ENCODE measurements around the gene ACP3. TPM values are rescaled to one million over a fixed set of nuclear protein-coding genes. Genes with fewer than 3 reads are reported as not detected.

ACP3 gene
- total and polyA plus RNA-seq, 2 of the 4 experiments (the other 2 are of a cell fraction) = 0.36 to 0.54 TPM

DNA sequence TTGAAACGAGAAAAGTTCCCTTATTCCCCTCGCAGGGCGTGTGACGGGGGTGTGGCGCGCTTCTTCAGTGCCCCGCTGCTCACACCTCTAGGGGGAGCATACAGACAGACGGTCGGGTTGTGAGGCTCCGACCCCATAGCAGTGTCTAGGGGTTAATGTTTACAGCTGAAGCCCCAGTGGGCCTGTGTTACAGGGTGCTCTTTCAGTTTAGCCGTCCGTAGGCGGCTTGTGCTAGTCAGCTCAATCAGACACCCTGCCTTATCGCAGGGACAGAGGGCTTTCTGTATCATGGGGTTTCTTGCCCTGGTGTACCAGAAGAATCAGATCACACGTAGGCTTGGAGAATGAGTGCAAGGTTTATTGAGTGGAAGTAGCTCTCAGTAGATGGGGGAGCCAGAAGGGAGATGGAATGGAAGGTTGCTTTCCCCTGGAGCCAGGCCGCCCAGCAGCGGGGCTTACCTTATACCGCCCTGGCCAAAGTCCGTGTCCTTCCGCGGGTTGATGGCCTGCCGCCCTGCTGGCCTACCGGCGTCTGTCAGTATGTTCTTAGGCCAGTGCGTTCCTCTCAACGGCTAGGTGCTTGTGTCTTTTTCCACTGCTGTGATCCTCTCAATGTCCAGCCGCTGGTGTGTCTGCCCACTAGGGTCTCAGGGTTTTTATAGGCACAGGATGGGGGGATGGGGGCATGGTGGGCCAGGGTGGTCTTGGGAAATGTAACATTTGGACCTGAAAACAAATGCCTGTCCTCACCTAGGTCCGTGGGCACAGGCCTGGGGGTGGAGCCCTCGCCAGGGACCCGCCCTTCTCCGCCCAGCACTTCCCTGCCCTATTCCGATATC lies 32.2 kb upstream of the ACP3 start:
- TF ChIP-seq CEBPB (IDR thresholded peaks at IDR 0.05; ENCODE audit: low read depth, low read length) (no peak), CHD1 (IDR thresholded peaks at IDR 0.05; ENCODE audit: low read depth, low read length) (no peak), RAD21 (IDR thresholded peaks at IDR 0.05; ENCODE audit: low read length) (no peak)
- TF ChIP-seq, protein P1, sequence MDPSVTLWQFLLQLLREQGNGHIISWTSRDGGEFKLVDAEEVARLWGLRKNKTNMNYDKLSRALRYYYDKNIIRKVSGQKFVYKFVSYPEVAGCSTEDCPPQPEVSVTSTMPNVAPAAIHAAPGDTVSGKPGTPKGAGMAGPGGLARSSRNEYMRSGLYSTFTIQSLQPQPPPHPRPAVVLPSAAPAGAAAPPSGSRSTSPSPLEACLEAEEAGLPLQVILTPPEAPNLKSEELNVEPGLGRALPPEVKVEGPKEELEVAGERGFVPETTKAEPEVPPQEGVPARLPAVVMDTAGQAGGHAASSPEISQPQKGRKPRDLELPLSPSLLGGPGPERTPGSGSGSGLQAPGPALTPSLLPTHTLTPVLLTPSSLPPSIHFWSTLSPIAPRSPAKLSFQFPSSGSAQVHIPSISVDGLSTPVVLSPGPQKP (IDR thresholded peaks at IDR 0.05; ENCODE audit: borderline replicate concordance, low read depth, low read length) = no peak
- TF ChIP-seq, protein P2, sequence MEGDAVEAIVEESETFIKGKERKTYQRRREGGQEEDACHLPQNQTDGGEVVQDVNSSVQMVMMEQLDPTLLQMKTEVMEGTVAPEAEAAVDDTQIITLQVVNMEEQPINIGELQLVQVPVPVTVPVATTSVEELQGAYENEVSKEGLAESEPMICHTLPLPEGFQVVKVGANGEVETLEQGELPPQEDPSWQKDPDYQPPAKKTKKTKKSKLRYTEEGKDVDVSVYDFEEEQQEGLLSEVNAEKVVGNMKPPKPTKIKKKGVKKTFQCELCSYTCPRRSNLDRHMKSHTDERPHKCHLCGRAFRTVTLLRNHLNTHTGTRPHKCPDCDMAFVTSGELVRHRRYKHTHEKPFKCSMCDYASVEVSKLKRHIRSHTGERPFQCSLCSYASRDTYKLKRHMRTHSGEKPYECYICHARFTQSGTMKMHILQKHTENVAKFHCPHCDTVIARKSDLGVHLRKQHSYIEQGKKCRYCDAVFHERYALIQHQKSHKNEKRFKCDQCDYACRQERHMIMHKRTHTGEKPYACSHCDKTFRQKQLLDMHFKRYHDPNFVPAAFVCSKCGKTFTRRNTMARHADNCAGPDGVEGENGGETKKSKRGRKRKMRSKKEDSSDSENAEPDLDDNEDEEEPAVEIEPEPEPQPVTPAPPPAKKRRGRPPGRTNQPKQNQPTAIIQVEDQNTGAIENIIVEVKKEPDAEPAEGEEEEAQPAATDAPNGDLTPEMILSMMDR (conservative IDR thresholded peaks at IDR 0.05; ENCODE audit: low read depth, low read length) = no peak
- Histone ChIP-seq H4K91ac (ENCODE audit: insufficient read depth, low read depth, low read length) (no peak overlapping the region), H3K56ac (ENCODE audit: extremely low read depth, insufficient read depth, low read length) (no peak overlapping the region)

More for the DNA sequence above, 32.2 kb upstream of the ACP3 start:
- dilution Hi-C loops (cut with HindIII; ENCODE audit: low sequenced_read_pairs, unreplicated experiment) = no loop called here
- no peak overlapping the region for H3K4me3 ChIP-seq (ENCODE audit: insufficient read depth, low read depth, low read length)
- no peak overlapping the region for H3K14ac ChIP-seq (replicated peaks; ENCODE audit: low read depth, low read length)
- no peak overlapping the region for H3K27ac ChIP-seq (ENCODE audit: insufficient read depth, low read length)
- H3K4ac ChIP-seq (ENCODE audit: low read depth, low read length) = no peak overlapping the region
- ChIA-PET CTCF (no interaction called here), POLR2A (ENCODE audit: unreplicated experiment) (no interaction called here)
- in situ Hi-C loops (cut with MboI; ENCODE audit: low sequenced_read_pairs) = no loop called here
- no peak overlapping the region for H3K9ac ChIP-seq (ENCODE audit: low read depth, low read length)
- no peak for ATAC-seq (ENCODE audit: low read depth)
- no peaks in the 10 kb centered on the region for H3K9me1 ChIP-seq (ENCODE audit: insufficient read depth, low read length)
- H3K36me3 ChIP-seq (ENCODE audit: control insufficient read depth, insufficient read depth, low read length) = no peaks in the 10 kb centered on the region
- peaks cover 4% of the 10 kb centered on the region; the same call in 1 of the 2 replicates for H3K9me3 ChIP-seq (ENCODE audit: control insufficient read depth, insufficient read depth, low read length)
- H4K20me1 ChIP-seq (ENCODE audit: insufficient read depth, low read length) = no peaks in the 10 kb centered on the region
- no TSS peak for BruUV-seq (replicated peaks)
- intact Hi-C loops (cut with micrococcal nuclease) = no loop called here
- H2BK15ac ChIP-seq (ENCODE audit: low read depth, low read length) = no peak overlapping the region
- peaks cover 8% of the 10 kb centered on the region for H3K4me1 ChIP-seq (ENCODE audit: control insufficient read depth, insufficient read depth, low read length)
- no peak overlapping the region for H2AK5ac ChIP-seq (ENCODE audit: low read depth, low read length)
- no peaks in the 10 kb centered on the region for H3K27me3 ChIP-seq (ENCODE audit: control insufficient read depth, insufficient read depth, low read length)
- H4K5ac ChIP-seq (ENCODE audit: low read depth, low read length) = no peak overlapping the region
- no peak overlapping the region for H3K18ac ChIP-seq (ENCODE audit: low read depth, low read length)
- H3K23ac ChIP-seq (ENCODE audit: low read depth, low read length) = no peak overlapping the region
- no peak overlapping the region for H2AK9ac ChIP-seq (replicated peaks; ENCODE audit: low read depth, low read length, poor library complexity)
- H3K4me2 ChIP-seq (ENCODE audit: low read depth, low read length) = no peak overlapping the region
- H2AFZ ChIP-seq (replicated peaks; ENCODE audit: low read length, poor library complexity) = no peak overlapping the region
- H4K8ac ChIP-seq (ENCODE audit: low read depth in 2 of 2, low read length in 2 of 2) = no peak overlapping the region
- H3K79me1 ChIP-seq (ENCODE audit: low read depth in 1 of 2, low read length in 2 of 2) = no peaks in the 10 kb centered on the region
- WGBS, 2 experiments (ENCODE audit: extremely low coverage in 2 of 2, insufficient read length in 1 of 2) = 81% methylated on average over 15 of the region's 32 CpGs; no CpG with 5 or more reads in 1 of the 2 experiments
- DNase-seq = no peak
- no peak overlapping the region for H2BK5ac ChIP-seq (ENCODE audit: low read depth, low read length, poor library complexity, severe bottlenecking)
- no peak overlapping the region for H2BK20ac ChIP-seq (ENCODE audit: low read depth, low read length)
- no peak overlapping the region for H2BK120ac ChIP-seq (ENCODE audit: low read depth, low read length)
